ENCODE results near the gene SLC66A1.

SLC66A1 gene

DNA sequence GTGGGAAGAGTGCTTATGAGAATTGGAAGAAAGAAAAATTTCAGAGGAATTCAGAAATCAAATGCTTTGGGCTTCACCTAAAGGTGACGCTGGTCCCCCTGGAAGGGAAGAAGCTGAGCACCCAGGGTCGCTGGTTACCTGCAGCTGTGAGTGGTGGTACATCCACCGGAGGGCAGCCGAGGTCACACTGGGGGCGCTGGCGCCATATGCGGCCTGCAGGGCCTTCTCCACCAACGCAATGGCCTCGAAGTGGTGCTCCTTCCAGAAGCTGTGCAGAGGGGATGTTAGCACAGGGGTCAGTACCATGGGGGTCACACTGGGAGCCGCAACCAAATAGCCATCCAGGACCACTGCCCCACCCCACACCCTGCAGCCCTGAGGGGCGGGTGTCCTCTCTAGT lies 6.2 kb upstream of the SLC66A1 start:
- DNase-seq (ENCODE audit: low spot score) = no peak

DNA sequence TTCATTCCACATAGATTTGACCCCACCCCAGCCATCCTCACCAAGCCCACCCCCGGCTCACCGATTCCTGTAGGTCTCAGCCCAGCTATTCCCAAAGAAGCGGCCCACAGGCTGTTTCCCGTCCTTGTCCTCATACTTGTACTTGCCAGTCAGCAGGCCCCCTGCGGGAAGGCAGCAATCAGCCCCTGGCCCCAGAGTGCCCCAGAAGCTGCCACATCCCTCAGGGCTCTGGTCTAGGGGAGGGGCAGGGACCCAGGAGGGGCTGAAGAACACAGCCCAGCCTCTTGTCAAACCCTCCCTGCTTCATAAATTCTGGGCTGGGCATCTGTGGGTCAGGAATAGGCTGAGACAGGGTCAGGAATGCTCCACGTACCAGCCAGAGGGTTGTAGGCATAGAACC lies 5.2 kb upstream of the SLC66A1 start:
- no peak for DNase-seq (ENCODE audit: low spot score)

DNA sequence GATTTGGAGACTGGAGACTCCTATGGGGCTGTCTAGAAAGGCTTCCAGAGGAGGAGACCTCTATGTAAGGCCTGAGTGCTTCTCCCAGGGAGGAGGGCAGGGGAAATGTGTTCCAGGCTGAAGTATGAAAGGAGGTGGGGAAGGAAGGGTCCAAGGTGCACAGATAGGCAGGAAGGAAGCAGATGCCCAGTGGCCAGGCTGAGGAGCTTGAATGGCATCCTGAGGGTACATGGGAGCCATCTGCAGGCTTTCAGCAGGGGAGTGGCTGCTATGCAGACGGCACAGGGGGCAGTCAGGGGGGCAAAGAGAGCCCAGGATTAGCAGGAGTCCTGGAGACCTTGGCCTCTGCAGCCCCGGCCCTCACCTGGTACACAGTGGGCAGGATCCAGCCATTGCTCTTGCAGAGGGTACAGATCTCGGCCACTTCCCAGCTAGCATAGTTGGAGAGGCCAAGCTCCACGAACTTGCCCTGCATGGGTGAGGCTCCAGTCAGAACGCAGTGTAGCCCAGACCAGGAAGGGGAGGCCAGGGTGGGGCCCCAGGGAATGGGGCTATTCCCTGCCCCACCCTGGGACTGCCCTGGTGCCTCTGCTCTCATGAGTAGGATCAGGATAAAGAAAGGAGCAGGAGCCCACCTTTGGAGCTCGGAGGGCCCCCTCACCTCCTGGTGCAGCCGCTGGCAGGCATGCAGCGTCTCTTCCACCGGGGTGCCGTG lies 4.2 kb upstream of the SLC66A1 start:
- DNase-seq (ENCODE audit: low spot score) = no peak

DNA sequence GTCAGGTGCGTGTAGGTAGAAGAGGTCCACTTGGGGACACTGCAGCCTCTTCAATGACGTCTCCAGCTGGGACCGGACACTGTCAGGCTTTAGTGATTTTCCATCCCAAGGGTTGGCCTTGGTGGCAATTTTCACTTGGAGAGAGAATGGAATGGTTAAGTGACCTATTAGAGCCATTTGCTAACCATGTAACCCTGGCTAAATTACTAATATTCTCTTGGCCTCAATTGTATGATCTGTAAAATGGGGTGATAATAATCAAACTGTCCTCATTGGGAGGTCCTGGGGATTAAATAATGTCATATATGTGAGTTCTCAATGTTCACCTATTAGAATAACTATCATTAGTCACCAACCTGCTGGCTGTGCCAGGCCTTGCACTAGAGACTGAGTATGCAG lies 3.6 kb upstream of the SLC66A1 start:
- DNase-seq (ENCODE audit: low spot score) = no peak

DNA sequence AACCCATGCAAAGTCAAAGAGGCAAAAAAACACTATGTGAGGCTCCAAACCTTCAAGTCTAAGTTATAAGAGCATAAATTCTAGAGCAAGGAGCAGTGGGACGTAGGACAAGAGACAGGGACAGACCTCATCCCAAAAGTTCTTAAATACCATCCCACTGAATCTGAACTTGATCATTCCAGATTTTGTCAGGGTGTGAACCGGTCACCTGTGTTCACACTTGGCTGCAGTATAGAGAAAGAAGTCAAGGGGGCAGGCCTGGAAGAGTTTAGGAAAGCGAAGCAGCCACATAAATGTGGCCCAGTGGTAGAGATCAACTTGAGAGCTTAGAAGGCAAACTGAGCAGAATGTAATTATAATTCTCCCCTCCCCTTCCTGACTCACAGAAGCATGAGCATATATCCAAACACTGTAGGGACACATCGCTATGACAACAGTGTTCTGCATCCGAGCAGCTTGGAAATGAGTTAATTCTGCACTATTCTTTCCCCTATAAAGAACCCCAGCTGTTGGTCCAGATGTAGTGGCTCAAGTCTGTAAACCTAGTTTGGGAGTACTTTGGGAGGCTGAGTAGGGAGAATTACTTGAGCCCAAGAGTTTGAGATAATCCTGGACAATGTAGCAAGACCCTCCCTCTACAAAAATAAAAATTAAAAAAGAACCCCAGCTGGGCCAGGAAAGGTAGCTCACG lies 2.9 kb upstream of the SLC66A1 start:
- DNase-seq (ENCODE audit: low spot score) = no peak

DNA sequence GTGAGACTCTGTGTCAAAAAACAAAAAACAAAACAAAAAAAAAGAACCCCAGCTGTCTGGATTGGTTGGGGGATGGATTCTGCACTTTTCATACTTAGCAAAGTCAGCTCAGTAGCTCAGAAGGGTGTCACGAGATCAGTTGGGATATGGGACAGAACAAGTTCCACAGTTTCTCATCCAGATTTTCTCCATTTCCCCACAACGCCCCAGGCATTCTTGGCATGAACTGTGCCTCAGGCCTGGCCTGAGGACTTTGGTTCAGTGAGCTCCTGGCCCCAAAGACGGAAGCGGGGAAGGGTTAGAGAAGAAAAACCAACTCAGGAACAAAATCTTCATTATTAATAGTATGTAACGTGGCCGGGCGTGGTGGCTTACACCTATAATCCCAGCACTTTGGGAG lies 2.1 kb upstream of the SLC66A1 start:
- no peak for DNase-seq (ENCODE audit: low spot score)

DNA sequence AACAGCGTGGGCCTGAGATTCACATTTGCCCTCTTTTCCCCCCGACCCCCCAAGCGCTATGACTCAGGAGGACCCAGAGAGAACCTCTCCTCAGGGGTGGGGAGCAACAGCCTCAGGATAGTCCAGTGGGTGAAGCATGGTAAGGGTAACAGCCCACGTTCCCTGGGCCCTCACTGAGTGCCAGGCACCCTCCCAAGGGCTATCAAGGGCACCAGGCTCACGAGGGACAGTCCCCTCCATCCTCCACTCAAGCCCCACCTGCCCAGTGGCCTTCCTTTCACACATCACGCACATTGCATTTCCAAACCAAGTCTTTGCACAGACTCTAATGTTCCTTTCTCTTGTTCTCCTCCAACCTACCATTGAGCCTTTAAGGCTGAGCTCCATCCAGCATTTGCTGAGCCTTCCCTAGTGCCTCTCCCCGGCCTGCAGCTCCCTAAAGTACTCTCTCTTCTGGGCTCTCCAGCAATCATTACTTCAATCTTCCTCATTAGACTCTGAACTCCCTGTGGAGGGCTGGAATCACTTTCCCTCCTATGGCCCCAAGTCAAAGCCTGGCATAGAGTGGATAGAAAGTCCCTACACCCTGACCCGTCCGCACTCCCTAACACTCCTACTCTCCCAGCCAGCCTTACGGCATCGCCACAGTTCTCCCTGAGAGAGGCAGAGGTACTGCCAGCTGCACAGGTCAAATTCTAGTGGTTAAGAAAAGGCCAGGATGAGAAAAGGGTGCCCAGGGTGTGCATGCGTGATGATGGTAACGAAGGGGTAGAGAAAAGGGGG lies 1.2 kb upstream of the SLC66A1 start:
- DNase-seq (ENCODE audit: low spot score) = no peak

DNA sequence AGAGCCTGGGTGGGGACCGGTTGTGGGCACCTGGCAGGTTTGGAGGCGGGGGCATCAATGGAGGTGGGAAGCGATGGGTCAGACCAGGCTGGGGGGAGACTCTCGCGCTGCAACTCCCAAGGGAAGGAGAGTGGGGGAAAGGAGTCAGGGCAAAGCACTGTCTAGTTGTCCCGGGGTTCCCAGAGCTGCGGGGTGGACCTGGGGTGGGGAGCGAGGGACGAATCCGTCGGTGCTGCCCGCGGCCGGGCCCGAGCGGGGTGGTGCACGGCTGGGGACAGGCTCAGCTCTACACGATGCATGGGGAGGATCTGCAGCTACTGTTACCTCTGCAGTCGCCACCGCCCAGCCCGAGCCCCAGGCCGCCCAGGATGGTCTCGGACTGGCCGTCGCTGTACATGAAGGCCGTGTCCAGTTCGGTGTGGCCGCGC lies 609 bp upstream of the SLC66A1 start:
- no peak for DNase-seq (ENCODE audit: low spot score)

DNA sequence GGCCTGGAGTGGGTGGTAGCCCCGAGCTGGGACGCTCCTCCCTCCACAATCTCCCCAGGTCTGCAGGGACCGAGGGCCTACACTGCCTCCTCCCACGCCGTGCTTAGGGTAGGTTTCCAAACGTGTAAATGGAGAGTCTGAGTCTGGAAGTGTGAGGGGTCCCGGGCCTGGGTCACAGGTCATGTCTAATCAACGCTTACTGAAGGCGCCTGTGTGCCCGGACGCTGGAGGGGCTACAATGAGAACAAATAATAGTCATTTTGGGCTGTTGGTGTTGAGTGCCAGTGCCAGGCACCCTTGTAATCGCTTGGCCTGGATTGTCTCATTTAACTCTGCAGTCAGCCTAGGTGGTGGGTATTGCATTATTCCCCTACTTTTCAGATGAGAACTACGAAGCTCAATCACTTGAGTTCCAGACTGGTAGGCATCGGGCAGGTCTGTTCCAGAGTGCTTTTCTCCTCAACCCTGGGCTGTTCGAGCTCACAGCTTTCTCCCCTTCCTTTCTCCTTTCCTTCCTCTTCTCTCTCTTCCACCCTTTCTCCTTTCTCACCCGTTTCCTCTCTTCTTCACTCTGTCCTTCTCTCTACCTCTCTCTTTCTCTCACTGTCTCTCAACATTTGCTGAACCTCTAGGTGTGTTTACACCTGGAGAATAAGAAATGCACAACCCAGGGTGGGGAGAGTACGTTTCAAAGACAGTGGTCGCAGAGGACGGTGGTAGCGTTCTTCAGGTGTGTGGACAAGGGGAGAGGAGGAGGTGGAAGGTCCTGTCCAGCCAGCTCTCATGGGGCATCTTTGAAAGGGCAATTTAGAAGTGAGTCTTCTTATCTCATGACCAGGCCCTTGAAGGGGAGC lies 883 bp downstream of the SLC66A1 start:
- no peak for DNase-seq (ENCODE audit: low spot score)

DNA sequence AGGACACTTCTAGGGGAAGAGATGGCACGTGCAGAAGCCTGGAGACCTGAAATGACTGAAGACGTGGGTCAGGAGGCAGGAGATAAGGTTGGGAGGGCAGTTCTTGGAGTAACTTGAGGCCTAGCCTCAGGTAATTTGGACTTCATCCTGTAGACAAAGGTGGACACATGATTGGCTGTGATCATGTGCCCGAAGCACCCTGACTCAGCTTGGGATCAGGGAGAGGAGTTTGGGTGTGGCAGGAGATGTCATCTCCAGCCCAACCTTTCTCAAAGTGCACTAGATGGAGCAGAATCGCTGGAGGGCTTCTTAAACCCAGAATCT lies 1.5 kb downstream of the SLC66A1 start:
- DNase-seq (ENCODE audit: low spot score) = no peak

DNA sequence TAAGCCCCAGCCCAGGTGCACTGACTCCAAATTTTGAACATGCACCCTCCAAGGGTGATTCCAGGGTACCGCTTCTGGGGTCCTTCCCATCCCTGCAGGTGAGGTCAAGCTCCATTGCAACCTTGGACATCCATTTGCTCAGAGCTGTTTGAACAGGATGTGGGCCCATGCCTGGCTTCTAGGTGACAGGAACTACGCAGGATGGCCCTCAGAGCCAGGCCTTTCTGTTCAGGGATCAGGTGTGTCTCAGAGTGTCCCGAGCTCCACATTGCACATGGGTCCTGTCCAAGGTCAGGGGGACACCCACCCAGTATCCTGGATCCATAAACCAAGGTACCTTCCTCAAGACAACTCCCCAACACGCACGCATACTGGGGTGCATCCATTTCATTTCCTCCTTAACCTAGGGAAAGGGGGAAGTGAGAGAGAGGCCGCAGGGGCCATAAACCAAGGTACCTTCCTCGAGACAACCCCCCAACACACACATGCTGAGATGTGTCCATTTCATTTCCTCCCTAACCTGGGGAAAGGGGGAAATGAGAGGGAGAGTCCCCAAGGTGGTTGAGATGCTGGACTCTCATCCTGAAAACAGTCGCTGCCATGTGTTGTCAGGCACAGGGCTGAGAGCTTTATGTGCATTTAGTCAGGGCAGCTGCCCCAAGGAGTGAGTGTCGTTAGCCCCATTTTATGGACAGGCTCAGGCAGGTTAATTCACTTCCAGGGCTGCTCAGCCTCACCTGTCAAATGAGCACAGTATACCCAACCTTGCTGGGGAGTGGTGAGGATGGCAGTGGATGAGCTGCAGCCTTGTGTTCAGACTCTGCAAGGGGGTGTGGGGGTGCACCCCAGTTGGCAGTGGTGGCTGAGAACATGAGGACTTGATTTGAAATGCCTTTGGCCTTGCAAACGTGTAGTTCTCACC lies 2.1 kb downstream of the SLC66A1 start:
- no peak for DNase-seq (ENCODE audit: low spot score)

DNA sequence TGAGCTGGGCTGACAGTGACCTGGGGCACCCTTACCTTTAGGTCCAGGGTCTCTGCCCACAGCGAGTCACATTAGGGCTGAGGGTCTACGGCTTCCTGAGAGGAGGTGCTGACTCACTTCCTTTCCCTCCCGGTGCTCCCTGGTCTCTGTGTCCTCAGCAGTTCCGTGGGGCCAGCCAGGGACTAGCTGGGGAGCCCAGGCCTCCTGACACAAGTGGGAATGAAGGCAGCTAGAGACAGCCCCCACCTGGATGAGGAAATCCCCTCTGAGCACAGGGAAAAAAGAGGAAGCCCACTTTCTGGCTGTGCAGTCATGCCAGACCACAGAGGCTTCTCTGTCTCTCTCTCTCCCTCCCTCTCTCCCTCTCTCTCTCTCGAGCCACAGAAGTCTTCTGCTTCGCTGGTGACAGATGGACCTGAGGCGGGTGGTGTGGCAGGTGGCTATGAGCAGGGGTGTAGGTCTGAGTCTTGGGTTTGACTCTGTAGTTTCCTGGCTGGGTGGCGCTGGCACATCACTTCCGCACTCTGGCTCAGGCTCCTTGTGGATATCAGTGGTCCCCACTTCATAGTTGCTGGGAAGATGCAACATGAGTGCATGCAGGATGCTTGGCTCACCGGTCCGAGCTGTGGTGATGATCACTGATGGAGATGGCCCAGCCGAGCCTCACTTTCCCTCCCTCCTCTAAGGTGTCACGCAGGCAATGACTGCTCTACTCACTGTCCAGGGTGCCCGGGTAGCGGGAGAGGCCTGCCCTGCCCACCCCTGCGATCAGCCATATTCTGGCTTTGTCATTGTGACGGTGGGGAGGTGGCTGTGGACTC lies 3.5 kb downstream of the SLC66A1 start:
- DNase-seq (ENCODE audit: low spot score) = no peak

DNA sequence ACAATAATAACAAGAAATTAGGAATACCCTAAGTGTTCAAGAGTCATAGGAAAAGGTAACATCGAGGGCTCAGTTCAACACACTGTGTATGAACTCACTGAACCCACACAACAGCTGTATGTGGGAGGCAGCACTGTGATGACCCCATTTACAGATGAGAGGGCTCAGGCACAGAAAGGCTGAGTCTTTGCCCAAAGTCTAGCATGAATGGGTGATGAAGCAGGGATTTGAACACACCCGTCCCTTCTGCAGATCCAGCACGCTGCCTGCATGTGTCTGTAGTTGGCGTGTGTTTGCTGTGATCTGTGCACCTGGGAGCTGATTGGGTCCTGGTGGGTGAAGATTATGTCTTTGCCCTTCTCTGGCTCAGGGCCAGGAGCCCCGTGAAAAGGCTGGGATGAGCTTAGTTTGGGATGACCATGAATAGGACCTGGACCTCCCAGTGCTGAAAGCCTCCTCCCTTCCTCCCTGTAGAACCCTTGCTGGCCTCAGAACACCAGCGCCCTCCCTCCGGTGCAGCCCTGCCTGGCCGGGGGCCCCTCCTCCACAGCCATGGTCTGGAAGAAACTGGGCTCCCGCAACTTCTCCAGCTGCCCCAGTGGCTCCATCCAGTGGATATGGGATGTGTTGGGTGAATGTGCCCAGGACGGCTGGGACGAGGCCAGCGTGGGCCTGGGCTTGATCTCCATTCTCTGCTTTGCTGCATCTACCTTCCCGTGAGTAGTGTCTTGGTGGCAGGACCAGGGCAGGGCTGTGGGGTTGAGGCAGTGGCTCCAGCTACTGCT lies 5.2 kb downstream of the SLC66A1 start:
- DNase-seq (ENCODE audit: low spot score) = no peak

DNA sequence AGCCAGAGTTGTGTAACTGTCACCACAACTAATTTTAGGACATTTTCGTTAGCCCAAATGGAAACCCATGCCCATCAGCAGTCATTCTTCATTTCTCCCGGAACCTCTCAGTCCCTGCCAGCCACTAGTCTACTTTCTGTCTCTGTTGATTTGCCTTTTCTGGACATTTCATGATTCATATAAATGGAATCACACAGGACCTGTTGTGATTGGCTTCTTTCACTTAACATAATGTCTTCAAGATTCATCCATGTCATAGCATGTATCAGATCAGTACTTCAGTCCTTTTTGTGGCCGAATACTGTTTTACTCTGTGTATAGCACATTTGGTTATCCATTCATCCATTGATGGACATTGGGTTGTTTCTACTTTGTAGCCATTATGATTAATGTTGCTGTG lies 7.1 kb downstream of the SLC66A1 start:
- no peak for DNase-seq (ENCODE audit: low spot score)

DNA sequence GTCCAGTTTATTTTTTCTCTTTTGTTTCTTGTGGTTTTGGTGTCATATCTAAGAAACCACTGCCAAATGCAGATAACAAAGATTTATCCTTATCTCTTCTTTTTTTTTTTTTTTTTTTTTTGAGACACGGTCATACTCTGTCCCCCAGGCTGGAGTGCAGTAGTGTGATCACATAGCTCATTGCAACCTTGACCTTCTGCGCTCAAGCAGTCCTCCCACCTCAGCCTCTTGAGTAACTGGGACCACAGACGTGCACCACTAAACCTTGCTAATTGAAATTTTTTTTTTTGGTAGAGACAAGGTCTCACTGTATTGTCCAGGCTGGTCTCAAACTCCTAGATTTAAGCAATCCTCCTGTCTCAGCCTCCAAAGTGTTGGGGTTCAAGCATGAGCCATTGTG lies 8.9 kb downstream of the SLC66A1 start:
- no peak for DNase-seq (ENCODE audit: low spot score)

DNA sequence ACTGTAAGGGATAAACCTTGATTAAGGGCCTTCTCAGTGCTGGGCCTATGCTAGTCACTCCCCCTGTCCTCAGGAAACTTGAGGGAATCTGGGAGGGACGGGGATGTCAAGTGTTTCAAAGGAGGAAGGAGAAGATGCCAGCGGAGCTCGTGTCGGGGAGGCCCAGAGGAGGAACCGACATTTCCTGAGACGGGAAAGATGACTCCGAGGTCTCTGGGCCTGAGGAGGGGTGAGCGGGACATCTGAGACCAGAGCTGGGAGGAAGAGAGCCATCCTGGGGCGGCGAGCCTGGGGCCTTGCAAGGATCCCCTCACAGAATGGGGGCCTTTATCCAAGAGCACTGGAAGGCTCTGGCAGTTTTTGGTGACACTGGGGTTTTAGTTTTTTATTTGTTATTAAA lies 10.4 kb downstream of the SLC66A1 start:
- DNase-seq (ENCODE audit: low spot score) = no peak

DNA sequence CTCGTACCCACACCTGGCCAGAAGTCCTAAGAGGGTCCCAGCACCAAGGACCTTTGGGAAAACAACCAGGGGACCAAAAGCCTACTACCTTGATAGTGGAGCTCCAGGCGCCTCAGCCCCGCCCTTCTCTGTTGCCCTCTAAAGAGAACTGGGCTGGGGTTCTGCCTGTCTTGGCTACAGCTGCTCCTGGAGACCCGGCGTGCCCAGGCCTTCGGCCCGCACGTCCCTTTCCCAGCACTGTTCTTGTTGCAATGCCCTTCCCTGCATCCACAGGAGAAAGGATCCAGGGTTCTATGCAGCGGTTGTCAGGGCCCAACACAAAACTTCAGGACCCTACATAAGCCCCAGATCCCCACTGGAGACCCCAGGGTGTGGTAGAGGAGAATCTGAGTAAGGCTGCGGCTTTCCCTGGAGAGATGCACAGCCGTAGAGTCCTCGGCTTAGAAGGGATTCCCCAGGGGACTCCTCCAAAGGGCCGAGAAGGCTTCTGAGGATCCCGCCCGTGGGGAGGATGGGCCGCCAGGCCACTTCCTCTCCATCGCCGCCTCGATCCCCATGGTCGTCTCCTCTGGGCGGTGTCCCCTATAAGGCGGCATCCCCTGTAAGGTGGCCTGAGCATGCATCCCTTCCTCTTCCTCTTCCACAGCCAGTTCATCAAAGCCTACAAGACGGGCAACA lies 12.0 kb downstream of the SLC66A1 start:
- DNase-seq (ENCODE audit: low spot score) = no peak

DNA sequence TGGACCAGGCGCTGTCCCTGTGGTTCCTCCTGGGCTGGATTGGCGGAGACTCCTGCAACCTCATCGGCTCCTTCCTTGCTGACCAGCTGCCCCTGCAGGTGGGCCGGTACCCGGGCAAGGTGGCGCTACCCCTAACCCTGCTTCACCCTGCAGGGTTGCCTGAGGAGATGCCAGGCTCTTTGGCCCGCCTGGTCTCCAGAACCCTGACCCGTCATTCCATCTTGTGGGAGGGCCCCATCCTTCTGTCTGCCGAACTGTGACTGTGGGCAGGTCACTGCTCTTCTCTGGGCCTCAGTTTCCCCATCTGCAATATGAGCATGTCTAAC lies 12.5 kb downstream of the SLC66A1 start:
- no peak for DNase-seq (ENCODE audit: low spot score)

DNA sequence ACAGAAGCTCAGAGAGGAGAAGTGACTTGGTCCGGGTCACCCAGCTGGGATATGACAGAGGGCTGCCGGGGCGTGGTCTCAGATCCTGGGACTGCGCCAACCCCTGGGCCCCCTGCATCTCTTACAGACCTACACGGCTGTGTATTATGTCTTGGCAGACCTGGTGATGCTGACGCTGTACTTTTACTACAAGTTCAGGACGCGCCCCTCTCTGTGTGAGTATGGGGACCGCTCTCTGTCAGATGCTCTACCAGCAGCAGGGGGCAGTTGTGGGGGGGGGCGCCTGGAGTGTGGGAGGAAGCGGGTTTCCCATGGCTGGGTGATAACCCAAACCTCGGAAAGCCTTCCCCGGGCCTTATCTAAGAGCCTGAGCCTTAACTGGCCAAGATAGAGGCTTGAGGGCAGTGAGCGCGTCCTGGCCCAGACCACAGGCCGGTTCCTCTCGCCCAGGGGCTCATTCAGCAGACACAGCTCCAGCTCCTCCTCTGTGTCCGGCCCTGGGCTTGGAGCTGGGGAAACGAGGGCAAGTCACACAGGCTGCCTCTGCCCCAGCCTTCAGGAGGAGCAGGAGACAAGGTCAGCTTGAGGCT lies 13.3 kb downstream of the SLC66A1 start:
- no peak for DNase-seq (ENCODE audit: low spot score)

All from CD4-positive, alpha-beta T cell treated with Interleukin-6 at 100 ng/mL for 8 hours (primary cell).